Stimulated activated naive CD4-positive, alpha-beta T cell (primary cell): Measurements from ENCODE around the gene PPM1L.

Experiments
- DNase-seq, 6 experiments: peaks; one replicate each; lab custom pipeline; 2025; lab: John Stamatoyannopoulos, UW

PPM1L gene

GRCh38 chr3:161101609-161102008 is 345.6 kb downstream of the PPM1L start:
- no peak for DNase-seq

DNA sequence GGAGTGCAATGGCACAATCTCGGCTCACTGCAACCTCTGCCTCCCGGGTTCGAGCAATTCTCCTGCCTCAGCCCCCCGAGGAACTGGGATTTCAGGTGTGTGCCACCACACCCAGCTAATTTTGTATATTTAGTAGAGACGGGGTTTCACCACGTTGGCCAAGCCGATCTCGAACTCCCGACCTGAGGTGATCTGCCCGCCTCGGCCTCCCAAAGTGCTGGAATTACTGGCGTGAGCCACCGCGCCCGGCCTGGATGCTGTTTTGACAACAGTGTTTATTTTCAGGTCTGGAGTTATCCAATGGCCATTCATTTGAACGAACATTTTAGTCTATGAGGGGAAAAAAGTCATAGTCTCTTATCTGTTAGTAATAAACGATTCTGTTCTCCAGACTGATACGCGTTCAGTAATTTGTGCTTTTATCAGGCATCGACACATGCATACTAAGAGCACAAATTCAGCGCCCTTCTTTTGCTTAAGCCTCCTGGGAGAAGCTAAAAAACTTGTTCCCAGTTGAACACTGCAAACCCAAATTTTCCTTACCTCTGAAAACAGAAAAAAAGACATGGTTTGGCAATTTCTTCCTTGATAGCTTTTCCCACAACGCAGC is 347.9 kb downstream of the PPM1L start:
- no peak for DNase-seq

- DNase-seq: peak in 2 of 6 experiments; percentile 9 to 41
Measured at GRCh38 chr3:161104561-161105551, 348.8 kb downstream of the PPM1L start, which contains the start of gene B3GALNT1. Gene B3GALNT1, minus strand, starts transcription at chr3:161105349. Its CDS starts 18,595 bp downstream, at chr3:161086754.

DNA sequence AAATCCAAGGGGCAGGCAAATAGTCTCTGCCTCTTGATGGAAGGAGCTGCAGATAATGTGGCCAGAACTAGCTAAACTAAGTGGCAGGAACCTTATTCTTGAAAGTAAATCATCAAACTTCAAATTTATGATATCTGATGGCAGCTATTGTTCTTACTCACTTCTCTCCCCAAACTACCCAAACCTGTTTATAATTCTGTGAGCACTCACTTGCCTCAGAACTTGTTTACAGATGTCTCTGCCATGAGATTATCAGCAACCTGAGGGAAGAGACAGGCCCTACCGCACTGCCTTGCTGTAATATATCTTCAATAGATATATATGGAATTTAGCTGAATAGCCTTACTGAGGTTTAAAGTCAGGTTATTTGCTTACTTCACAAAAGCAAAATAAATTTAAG is 351.3 kb downstream of the PPM1L start:
- no peak for DNase-seq

DNA sequence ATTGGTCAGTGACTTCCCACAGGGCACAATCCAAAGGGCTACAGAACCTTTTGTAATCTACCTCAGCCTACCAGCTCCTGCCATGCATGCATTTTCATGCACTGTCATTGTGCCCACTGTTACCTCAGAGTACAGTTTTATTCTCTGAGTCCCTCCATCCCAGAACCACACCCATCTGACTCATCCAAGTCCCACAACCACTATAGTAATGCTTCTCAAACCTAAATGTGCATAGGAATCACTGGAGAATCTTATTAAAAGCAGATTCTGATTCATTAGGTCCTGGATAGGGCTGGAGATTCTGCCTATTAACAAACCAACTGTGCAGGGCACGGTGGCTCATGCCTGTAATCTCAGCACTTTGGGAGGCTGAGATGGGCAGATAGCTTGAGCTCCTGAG is 352.8 kb downstream of the PPM1L start:
- DNase-seq: no peak

DNA sequence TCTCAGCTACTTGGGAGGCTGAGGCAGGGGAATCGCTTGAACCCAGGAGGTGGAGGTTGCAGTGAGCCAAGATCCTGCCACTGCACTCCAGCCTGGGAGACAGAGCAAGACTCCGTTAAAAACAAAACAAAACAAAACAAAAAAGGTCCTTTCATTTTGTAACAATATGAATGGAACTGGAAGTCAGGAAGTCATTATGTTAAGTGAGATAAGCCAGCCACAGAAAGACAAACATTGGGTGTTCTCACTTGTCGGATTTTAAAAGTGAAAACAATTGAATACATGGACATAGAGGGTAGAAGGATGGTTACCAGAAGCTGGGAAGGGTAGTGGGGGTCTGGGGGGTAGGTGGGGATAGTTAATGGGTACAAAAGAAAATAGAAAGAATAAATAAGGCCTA is 361.6 kb downstream of the PPM1L start:
- DNase-seq: no peak

DNA sequence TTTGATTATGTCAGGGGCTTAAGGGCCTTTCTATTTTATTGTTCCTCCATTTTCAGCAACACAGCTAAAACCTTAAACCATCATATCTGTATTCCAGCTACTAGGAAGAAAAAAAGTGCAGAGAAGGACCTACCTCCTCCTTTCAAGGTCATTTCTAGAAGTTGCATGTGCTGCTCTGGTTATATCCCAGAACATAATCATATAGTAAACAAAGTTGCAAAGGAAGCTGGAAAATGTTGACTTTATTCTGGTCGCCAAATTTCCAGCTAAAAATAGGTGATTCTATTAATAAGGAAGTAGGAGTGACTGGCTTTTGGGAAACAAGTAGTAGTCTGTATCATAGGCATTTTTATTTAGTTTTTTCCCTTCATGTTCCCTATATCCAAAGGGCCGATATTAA is 370.5 kb downstream of the PPM1L start:
- no peak for DNase-seq
